HepG2 (cell line): ENCODE measurements around the gene LASP1. TPM values are rescaled to one million over a fixed set of nuclear protein-coding genes. Genes with fewer than 3 reads are reported as not detected.

Source experiments
- BRCA1 ChIP-seq: sonication (generic); formaldehyde crosslinking; IDR thresholded peaks from 2 replicates; pipeline ENCODE4 v1.4.0; 2020; ENCODE audit warnings: missing genetic modification reagents
- DR1 ChIP-seq: sonication (generic); formaldehyde crosslinking; IDR thresholded peaks from 2 replicates; pipeline ENCODE4 v1.8.0; 2021; ENCODE audit warnings: mild to moderate bottlenecking, missing genetic modification reagents, inconsistent platforms
- FOSL2 ChIP-seq: sonication (generic); formaldehyde crosslinking; IDR thresholded peaks from 2 replicates; pipeline ENCODE4 v1.4.0; 2020; ENCODE audit warnings: missing genetic modification reagents
- FOXP4 ChIP-seq: sonication (generic); formaldehyde crosslinking; IDR thresholded peaks from 2 replicates; pipeline ENCODE4 v1.4.0; 2020; ENCODE audit warnings: missing genetic modification reagents
- HNF4A ChIP-seq: sonication (generic); formaldehyde crosslinking; IDR thresholded peaks from 2 replicates; pipeline ENCODE4 v1.4.0; 2020; ENCODE audit warnings: missing genetic modification reagents
- HNRNPH1 ChIP-seq: fragments of 200-400 bp; formaldehyde crosslinking; optimal IDR thresholded peaks from 2 replicates; pipeline ENCODE3; 2017; ENCODE audit warnings: mild to moderate bottlenecking, low read depth, low read length
- KLF11 ChIP-seq: IDR thresholded peaks from 2 replicates; pipeline ENCODE4 v1.6.1; 2016; ENCODE audit warnings: missing compliant biosample characterization
- LRRFIP1 ChIP-seq: sonication (generic); formaldehyde crosslinking; conservative IDR thresholded peaks from 2 replicates; pipeline ENCODE4 v1.4.0; 2020; ENCODE audit warnings: missing genetic modification reagents
- PAF1 ChIP-seq: IDR thresholded peaks from 2 replicates; pipeline ENCODE4 v1.6.1; 2016; ENCODE audit warnings: missing genetic modification reagents, missing compliant biosample characterization
- REPIN1 ChIP-seq: sonication (generic); formaldehyde crosslinking; IDR thresholded peaks from 2 replicates; pipeline ENCODE4 v1.8.0; 2022; ENCODE audit warnings: missing genetic modification reagents, low read depth, mild to moderate bottlenecking, borderline replicate concordance
- SMAD9 ChIP-seq: sonication (generic); formaldehyde crosslinking; IDR thresholded peaks from 2 replicates; pipeline ENCODE4 v1.5.1; 2020; ENCODE audit warnings: mild to moderate bottlenecking, missing genetic modification reagents
- THYN1 ChIP-seq: sonication (generic); formaldehyde crosslinking; IDR thresholded peaks from 2 replicates; pipeline ENCODE4 v1.8.1; 2023; ENCODE audit warnings: low read depth, mild to moderate bottlenecking, moderate library complexity, missing genetic modification reagents, borderline replicate concordance
- ZBTB39 ChIP-seq: sonication (generic); formaldehyde crosslinking; IDR thresholded peaks from 2 replicates; pipeline ENCODE4 v1.5.0; 2020; ENCODE audit warnings: missing genetic modification reagents
- ZNF280D ChIP-seq: sonication (generic); formaldehyde crosslinking; IDR thresholded peaks from 2 replicates; pipeline ENCODE4 v1.5.1; 2020; ENCODE audit warnings: mild to moderate bottlenecking, missing genetic modification reagents
- ZNF484 ChIP-seq: sonication (generic); formaldehyde crosslinking; IDR thresholded peaks from 2 replicates; pipeline ENCODE4 v1.5.1; 2020; ENCODE audit warnings: mild to moderate bottlenecking, low read depth, missing genetic modification reagents, borderline replicate concordance
- ZNF501 ChIP-seq: sonication (generic); formaldehyde crosslinking; IDR thresholded peaks from 2 replicates; pipeline ENCODE4 v1.5.1; 2020; ENCODE audit warnings: mild to moderate bottlenecking, moderate library complexity, missing genetic modification reagents
- polyA plus RNA-seq, 8 experiments: library from polyadenylated mRNA; depleted of rRNA in 3 of 8; stranded (reverse) in 7 of 8; unstranded in 1 of 8; fragments of >200 nt; fragmentation: Illumina TruSeq in 4 of 8; extraction: Trizol in 4 of 8; gene quantifications; 2 replicates each; pipeline versions ENCODE4 v1.2.1 to v1.2.3, GENCODE V29; 2011 to 2016; ENCODE audit warnings: low read depth in 4 of 8, missing spikeins in 1 of 8, mixed read lengths in 1 of 8; ENCODE audit not compliant: insufficient read depth in 1 of 8
- total RNA-seq, 5 experiments: library from RNA; depleted of rRNA; stranded (reverse); fragments of >200 nt; fragmentation: Illumina TruSeq; extraction: Trizol; gene quantifications; 2 replicates each; pipeline ENCODE4 v1.2.3, GENCODE V29; 2016; ENCODE audit warnings: low read depth in 1 of 5

The LASP1 gene
- total and polyA plus RNA-seq, 2 of the 13 experiments (the other 11 are each of a cell fraction or from before 2014, with no cell fraction given), result 70.1 to 97.0 TPM

- TF ChIP-seq LRRFIP1 (CRISPR knock-in tag), result no peak
- TF ChIP-seq ZNF484 (CRISPR knock-in tag), result no peak
- no peak for TF ChIP-seq KLF11 (CRISPR knock-in tag)
- no peak for TF ChIP-seq DR1 (CRISPR knock-in tag)
- no peak for TF ChIP-seq SMAD9 (CRISPR knock-in tag)
- TF ChIP-seq PAF1 (CRISPR knock-in tag), result no peak
- peak; percentile 88 for TF ChIP-seq FOSL2
- no peak for TF ChIP-seq THYN1 (CRISPR knock-in tag)
- TF ChIP-seq ZNF501 (CRISPR knock-in tag), result peak; percentile 60; the same call in 1 of the 2 replicates
- TF ChIP-seq ZNF280D (CRISPR knock-in tag), result peak; percentile 79
- TF ChIP-seq ZBTB39 (CRISPR knock-in tag), result no peak
- TF ChIP-seq HNRNPH1, result no peak
- no peak for TF ChIP-seq BRCA1 (CRISPR knock-in tag)
- peak; percentile 16; the same call in 1 of the 2 replicates for TF ChIP-seq FOXP4 (CRISPR knock-in tag)
- TF ChIP-seq REPIN1, result 0 out of 2 replicates have a peak, but pooled peaks have one; percentile 19
- 0 out of 2 replicates have a peak, but pooled peaks have one; percentile 27 for TF ChIP-seq HNF4A (CRISPR knock-in tag)
Observed at GRCh38 chr17:38844261-38844757, 25.5 kb upstream of the LASP1 start (continued).
